ENCODE data around the gene STK10.
A peak's percentile ranks its signal among the peaks of the same experiment; 100 is the strongest.

The STK10 gene

DNA sequence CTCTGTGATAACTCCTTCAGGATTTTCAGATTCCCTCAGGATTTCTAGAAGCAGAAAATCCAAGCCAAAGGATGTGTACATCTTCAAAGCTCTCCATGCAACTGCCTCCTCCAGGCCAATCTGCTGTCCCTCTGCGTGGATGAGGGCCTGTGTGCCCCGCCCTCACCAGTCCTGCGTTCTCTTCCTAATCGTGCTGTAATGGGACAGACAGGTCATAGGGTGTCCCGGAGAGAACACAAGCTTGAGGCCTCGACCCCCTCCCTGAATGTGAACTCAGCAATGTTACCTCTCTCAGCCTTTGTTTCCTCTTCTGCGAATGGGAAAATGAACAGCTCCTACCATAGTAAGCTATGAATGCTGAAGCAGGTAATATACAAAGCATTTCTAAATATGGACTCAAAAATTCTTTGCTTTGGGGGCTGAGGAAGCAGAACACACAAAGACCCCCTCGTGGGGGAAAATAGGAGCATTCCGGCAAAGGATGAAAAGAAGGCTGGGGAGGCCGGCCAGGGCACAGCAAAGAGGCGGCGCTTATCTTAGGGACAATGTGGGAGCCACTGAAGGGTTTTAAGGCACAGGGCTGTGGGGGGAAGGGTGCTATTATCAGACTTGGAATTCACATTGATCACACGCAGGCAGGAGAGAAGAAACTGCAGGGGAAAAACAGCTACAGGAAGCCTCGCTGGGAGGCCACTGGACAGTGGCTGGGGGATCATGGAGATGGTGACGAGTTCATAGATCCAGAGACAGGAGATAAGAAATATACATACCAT, 124.4 kb downstream of the STK10 start:
- no peak for DNase-seq
- H3K9me3 ChIP-seq: no peaks in the 10 kb centered on the region
- H3K27me3 ChIP-seq: no peaks in the 10 kb centered on the region
- no peak overlapping the region for H3K4me3 ChIP-seq (ENCODE audit: low read depth, low read length)
- no peaks in the 10 kb centered on the region for H3K4me1 ChIP-seq
- no peak for TF ChIP-seq CTCF (IDR thresholded peaks at IDR 0.05; ENCODE audit: low read depth, low read length)
- no peaks in the 10 kb centered on the region; the same call in 1 of the 2 replicates for H3K36me3 ChIP-seq

- Histone ChIP-seq H3K36me3 (no peaks in the 10 kb centered on the region; the same call in 1 of the 2 replicates), H3K27me3 (no peaks in the 10 kb centered on the region), H3K4me1 (no peaks in the 10 kb centered on the region), H3K9me3 (no peaks in the 10 kb centered on the region), H3K4me3 (ENCODE audit: low read depth, low read length) (no peak overlapping the region)
- TF ChIP-seq CTCF (IDR thresholded peaks at IDR 0.05; ENCODE audit: low read depth, low read length): peak; percentile 76
- no peak for DNase-seq
Observed at GRCh38 chr5:172059661-172060100, 128.3 kb downstream of the STK10 start.

GRCh38 chr5:172058088-172058487, 129.9 kb downstream of the STK10 start:
- no peaks in the 10 kb centered on the region for H3K36me3 ChIP-seq
- no peaks in the 10 kb centered on the region for H3K27me3 ChIP-seq
- no peaks in the 10 kb centered on the region for H3K9me3 ChIP-seq
- H3K4me1 ChIP-seq: no peaks in the 10 kb centered on the region
- no peak for DNase-seq
- no peak overlapping the region for H3K4me3 ChIP-seq (ENCODE audit: low read depth, low read length)
- TF ChIP-seq CTCF (IDR thresholded peaks at IDR 0.05; ENCODE audit: low read depth, low read length): no peak

DNA sequence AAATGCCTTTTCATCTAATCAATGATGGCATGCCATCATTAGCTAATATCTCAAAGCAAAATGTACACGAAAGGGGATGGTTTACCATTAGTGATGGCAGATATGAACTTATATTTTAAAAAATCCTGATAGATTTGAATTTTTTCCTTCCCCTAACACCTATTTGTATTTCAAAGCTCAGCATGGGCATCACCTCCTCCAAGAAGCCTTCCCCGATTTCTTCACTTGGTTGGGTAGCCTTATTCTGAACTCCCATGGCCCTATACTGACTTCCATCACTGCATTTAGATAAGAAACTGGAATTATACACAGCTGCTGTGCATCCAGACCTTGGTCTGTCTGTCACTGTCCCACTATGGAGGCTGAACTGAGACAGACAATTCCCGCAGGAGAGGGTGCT, 132.0 kb downstream of the STK10 start:
- TF ChIP-seq CTCF (IDR thresholded peaks at IDR 0.05; ENCODE audit: low read depth, low read length): no peak
- no peaks in the 10 kb centered on the region for H3K36me3 ChIP-seq
- no peak for DNase-seq
- no peaks in the 10 kb centered on the region for H3K27me3 ChIP-seq
- no peak overlapping the region for H3K4me3 ChIP-seq (ENCODE audit: low read depth, low read length)
- no peaks in the 10 kb centered on the region for H3K4me1 ChIP-seq
- H3K9me3 ChIP-seq: no peaks in the 10 kb centered on the region

DNA sequence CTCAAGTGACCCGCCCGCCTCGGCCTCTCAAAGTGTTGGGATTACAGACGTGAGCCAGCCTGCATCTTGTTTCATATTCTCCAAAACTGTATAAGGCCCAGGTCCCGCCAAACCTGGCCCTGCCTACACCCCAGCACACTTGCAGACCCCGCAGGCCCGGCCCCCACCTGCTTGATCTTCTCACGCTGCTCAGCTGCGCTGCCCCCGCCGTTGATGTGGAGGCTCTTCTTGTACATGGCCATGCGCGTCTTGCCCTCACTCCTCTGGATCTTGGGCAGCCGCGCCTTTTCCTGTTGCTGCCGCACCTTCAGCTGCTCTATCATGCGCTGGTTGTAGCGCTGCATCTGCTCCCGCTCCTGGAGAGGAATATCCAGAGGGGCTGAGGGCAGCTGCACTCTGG, 132.6 kb downstream of the STK10 start:
- Histone ChIP-seq H3K27me3 (no peaks in the 10 kb centered on the region), H3K9me3 (no peaks in the 10 kb centered on the region), H3K36me3 (no peaks in the 10 kb centered on the region), H3K4me1 (no peaks in the 10 kb centered on the region), H3K4me3 (ENCODE audit: low read depth, low read length) (no peak overlapping the region)
- DNase-seq: no peak
- TF ChIP-seq CTCF (IDR thresholded peaks at IDR 0.05; ENCODE audit: low read depth, low read length): no peak

- H3K4me3 ChIP-seq (ENCODE audit: low read depth, low read length): no peak overlapping the region
- H3K27me3 ChIP-seq: no peaks in the 10 kb centered on the region
- H3K9me3 ChIP-seq: no peaks in the 10 kb centered on the region
- no peak for TF ChIP-seq CTCF (IDR thresholded peaks at IDR 0.05; ENCODE audit: low read depth, low read length)
- H3K36me3 ChIP-seq: no peaks in the 10 kb centered on the region
- no peaks in the 10 kb centered on the region for H3K4me1 ChIP-seq
- no peak for DNase-seq
Observed at GRCh38 chr5:172054611-172055153, 133.3 kb downstream of the STK10 start.
